ENCODE measurements around the gene RAD23A. TPM values are rescaled to one million over a fixed set of nuclear protein-coding genes. Genes with fewer than 3 reads are reported as not detected.

RAD23A gene
- 109 TPM for total RNA-seq
- long read RNA-seq, transcript RAD23A-201 (9 exons, 1,736 nt) = minor isoform, 90 of 247 reads
- long read RNA-seq, transcript RAD23A-203 (9 exons, 1,746 nt) = major isoform, 102 of 247 reads
- long read RNA-seq, partial matches to known transcripts = 27 of 247 reads
- long read RNA-seq, other reads (novel, unspliced or antisense) = 26 of 247 reads

DNA sequence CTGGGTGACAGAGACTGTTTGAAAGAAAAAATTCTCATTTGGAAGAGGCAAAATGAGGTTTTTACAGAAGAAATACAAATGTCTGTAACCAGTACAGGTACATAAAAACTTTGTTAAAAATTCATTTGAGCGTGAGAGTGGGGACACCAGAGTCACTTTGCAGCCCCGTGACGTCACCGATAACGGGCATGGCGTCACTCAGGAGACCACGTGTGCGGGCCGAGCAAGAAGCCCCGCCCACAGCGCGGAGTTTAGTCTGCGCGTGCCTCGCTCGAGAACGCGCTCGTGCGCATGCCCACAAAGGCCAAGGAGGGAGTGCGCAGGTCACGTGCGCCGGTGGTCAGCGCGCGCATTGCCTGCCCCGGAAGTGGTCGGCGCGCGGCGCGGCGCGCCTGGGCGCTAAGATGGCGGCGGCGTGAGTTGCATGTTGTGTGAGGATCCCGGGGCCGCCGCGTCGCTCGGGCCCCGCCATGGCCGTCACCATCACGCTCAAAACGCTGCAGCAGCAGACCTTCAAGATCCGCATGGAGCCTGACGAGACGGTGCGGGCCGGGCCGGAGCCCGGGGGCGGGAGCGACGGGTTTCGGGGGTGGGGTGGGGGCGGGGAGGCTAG, at the start of gene RAD23A:
Gene RAD23A (plus strand): TSS at position 384 of the 613 bp plus-strand sequence. CDS start 87 bp downstream, at position 471.
- Histone ChIP-seq H3K9me3 (no peaks in the 10 kb centered on the region), H3K27ac (peak within 1 kb of the TSS; percentile 92), H3K4me3 (peak within 1 kb of the TSS; percentile 86), H3K27me3 (no peaks in the 10 kb centered on the region), H3K4me1 (peaks cover 37% of the 10 kb centered on the region), H3K36me3 (peaks cover 75% of the 10 kb centered on the region)
- TF ChIP-seq CTCF (IDR thresholded peaks at IDR 0.05) = no peak
- intact Hi-C loops (cut with DNase I) = no loop called here
- ATAC-seq = peak; percentile 93
- DNase-seq = peak; percentile 99

GRCh38 chr19:12896460-12896859, 49.2 kb upstream of the RAD23A start:
- H3K27ac ChIP-seq = no peak overlapping the region
- no peak for TF ChIP-seq CTCF (IDR thresholded peaks at IDR 0.05)
- no peak overlapping the region for H3K4me3 ChIP-seq
- peaks cover 10% of the 10 kb centered on the region for H3K4me1 ChIP-seq
- H3K36me3 ChIP-seq = peaks cover 36% of the 10 kb centered on the region
- DNase-seq (no peak), ATAC-seq (no peak)
- intact Hi-C loops (cut with DNase I) = no loop called here
- H3K9me3 ChIP-seq = no peaks in the 10 kb centered on the region
- no peaks in the 10 kb centered on the region for H3K27me3 ChIP-seq

DNA sequence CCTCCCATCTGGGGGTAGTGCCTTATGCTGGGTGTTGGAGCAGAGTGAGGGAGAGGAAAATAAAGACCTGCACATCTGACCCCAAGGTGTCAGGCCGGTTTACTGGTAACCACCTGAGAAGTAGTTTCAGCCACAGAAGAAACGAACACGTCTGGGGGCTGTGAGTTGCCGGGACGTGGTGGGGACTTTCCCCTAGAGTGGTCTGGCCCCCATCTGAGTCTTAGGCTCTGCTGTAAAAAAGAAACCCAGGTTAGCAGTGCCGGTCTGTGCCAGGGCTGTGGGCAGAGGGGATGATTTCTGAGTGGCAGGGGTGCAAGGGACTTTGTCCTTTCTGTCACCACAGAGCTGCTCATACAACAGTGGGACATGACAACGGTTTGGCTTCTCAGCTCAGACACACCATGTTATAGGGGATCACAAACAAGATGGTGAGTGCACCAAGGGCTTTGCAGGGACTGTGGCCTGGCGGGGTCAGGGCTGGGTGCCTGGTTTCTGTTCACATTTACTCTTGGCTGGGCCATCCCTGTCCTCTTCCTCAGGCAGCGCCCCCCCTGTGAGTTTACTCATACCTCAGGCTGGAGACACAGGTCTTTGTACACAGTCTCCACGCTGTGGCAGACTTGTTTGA, 45.7 kb upstream of the RAD23A start:
- ATAC-seq = no peak
- Histone ChIP-seq H3K9me3 (no peaks in the 10 kb centered on the region), H3K36me3 (peaks cover 27% of the 10 kb centered on the region), H3K27me3 (no peaks in the 10 kb centered on the region), H3K27ac (no peak overlapping the region), H3K4me1 (no peaks in the 10 kb centered on the region), H3K4me3 (no peak overlapping the region)
- TF ChIP-seq CTCF (IDR thresholded peaks at IDR 0.05) = no peak
- intact Hi-C loops (cut with DNase I) = no loop called here
- DNase-seq = no peak

DNA sequence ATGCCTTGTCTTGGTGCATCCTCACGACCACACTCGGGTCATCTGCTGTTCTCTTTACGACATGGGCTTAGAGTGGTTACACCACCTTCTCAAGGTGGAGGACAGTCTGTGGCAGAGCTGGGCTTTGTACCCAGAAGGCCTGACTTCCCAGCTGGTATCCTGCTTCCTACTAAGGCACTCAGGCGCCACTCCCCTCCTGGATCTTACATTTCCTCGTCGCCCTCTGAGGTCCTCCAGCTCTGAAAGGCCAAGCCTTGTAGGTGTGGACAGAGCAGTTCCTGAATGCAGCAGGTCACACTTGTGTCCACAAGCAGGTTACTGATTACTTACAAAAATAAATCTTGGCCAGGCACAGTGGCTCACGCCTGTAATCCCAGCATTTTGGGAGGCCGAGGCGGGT, 38.5 kb upstream of the RAD23A start:
- H3K27ac ChIP-seq = peak overlapping the region; percentile 24

DNA sequence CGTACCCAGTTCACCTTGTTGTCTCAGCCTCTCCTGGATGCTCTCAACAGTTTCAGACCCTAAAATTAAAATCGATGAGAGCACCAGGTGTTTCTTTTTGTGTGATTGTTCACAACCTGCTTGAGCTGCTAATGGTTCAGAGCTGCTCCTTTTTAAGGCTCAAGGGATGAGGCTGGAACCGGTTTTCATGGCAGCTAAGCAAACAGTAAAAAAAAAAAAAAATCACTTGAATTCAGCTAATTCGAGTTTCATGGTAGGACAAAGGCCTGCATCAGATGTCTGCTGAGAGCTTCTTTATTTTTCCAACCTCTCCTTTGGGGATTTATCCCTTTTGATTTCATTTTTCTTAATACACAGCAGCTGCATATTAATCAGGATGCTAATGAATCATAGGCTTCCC, 33.1 kb upstream of the RAD23A start:
- no peaks in the 10 kb centered on the region for H3K36me3 ChIP-seq
- TF ChIP-seq CTCF (IDR thresholded peaks at IDR 0.05) = no peak
- H3K4me1 ChIP-seq = peaks cover 20% of the 10 kb centered on the region
- no peaks in the 10 kb centered on the region for H3K9me3 ChIP-seq
- peak overlapping the region; percentile 60 for H3K27ac ChIP-seq
- no peak for DNase-seq
- no peaks in the 10 kb centered on the region for H3K27me3 ChIP-seq
- ATAC-seq = no peak
- peak overlapping the region; percentile 21 for H3K4me3 ChIP-seq
- intact Hi-C loops (cut with DNase I) = no loop called here

More for the DNA sequence above, 38.5 kb upstream of the RAD23A start:
- H3K9me3 ChIP-seq = no peaks in the 10 kb centered on the region
- H3K4me1 ChIP-seq = no peaks in the 10 kb centered on the region
- intact Hi-C loops (cut with DNase I) = no loop called here
- H3K36me3 ChIP-seq = no peaks in the 10 kb centered on the region
- H3K27me3 ChIP-seq = no peaks in the 10 kb centered on the region
- no peak overlapping the region for H3K4me3 ChIP-seq
- DNase-seq (no peak), ATAC-seq (peak; percentile 90)
- no peak for TF ChIP-seq CTCF (IDR thresholded peaks at IDR 0.05)

All from upper lobe of right lung (tissue), 1 donor.